Neural cell (in vitro differentiated cells): ENCODE measurements around the gene SLC44A5. TPM values are rescaled to one million over a fixed set of nuclear protein-coding genes. Genes with fewer than 3 reads are reported as not detected.

ENCODE experiments used
- H2AFZ ChIP-seq: fragments of 200-600, 300-800 bp; sonication (generic), shearing (Covaris generic); 2 replicates; pipeline ENCODE4 v1.6.0; 2014; ENCODE audit warnings: low read depth, mild to moderate bottlenecking, antibody characterized with exemption, low read length, moderate library complexity
- H3F3A ChIP-seq: fragments of 200-600 bp; shearing (Covaris generic); 2 replicates; pipeline ENCODE4 v1.6.1; 2016; ENCODE audit warnings: mild to moderate bottlenecking, moderate library complexity, mixed read lengths, antibody characterized with exemption, low read length; ENCODE audit not compliant: insufficient read depth, poor library complexity, severe bottlenecking
- H3K27ac ChIP-seq: fragments of 200-600, 300-800 bp; sonication (generic), shearing (Covaris generic); 2 replicates; pipeline ENCODE4 v1.5.1; 2014; ENCODE audit warnings: mild to moderate bottlenecking, low read length, moderate library complexity
- H3K27me3 ChIP-seq: fragments of 300-800, 200-600 bp; sonication (generic), shearing (Covaris generic); 2 replicates; pipeline ENCODE4 v1.6.0; 2014; ENCODE audit warnings: mild to moderate bottlenecking, low read depth, low read length, moderate library complexity; ENCODE audit not compliant: insufficient read depth
- H3K36me3 ChIP-seq: fragments of 300-800, 200-600 bp; sonication (generic), shearing (Covaris generic); 2 replicates; pipeline ENCODE4 v1.5.1; 2014; ENCODE audit warnings: mild to moderate bottlenecking, antibody characterized with exemption, low read length, moderate library complexity; ENCODE audit not compliant: insufficient read depth
- H3K4me2 ChIP-seq: fragments of 300-800, 200-600 bp; sonication (generic), shearing (Covaris generic); 2 replicates; pipeline ENCODE4 v1.6.0; 2014; ENCODE audit warnings: mild to moderate bottlenecking, low read length
- H3K4me3 ChIP-seq: fragments of 300-800, 200-600 bp; sonication (generic), shearing (Covaris generic); 2 replicates; pipeline ENCODE4 v1.5.1; 2014; ENCODE audit warnings: mild to moderate bottlenecking, low read length, moderate library complexity
- H3K79me2 ChIP-seq: fragments of 200-600 bp; shearing (Covaris generic); replicated peaks from 2 replicates; pipeline ENCODE4 v1.6.0; 2014; ENCODE audit warnings: mild to moderate bottlenecking, low read length, moderate library complexity; ENCODE audit not compliant: insufficient read depth
- H3K9ac ChIP-seq: fragments of 300-800, 200-600 bp; sonication (generic), shearing (Covaris generic); 2 replicates; pipeline ENCODE4 v1.6.1; 2016; ENCODE audit warnings: mild to moderate bottlenecking, low read length, mixed read lengths
- H3K9me2 ChIP-seq: fragments of 200-600 bp; shearing (Covaris generic); 2 replicates; pipeline ENCODE4 v1.6.1; 2016; ENCODE audit warnings: mild to moderate bottlenecking, low read length, mixed read lengths; ENCODE audit not compliant: insufficient read depth
- H3K9me3 ChIP-seq: fragments of 200-600, 300-800 bp; sonication (generic), shearing (Covaris generic); 2 replicates; pipeline ENCODE4 v1.6.1; 2016; ENCODE audit warnings: mild to moderate bottlenecking, mixed run types, low read length, moderate library complexity, mixed read lengths
- H4K20me1 ChIP-seq: fragments of 200-600 bp; shearing (Covaris generic); 2 replicates; pipeline ENCODE4 v1.6.1; 2016; ENCODE audit warnings: mild to moderate bottlenecking, mixed run types; ENCODE audit not compliant: insufficient read depth
- CTCF ChIP-seq: fragments of 450-650 bp; IDR thresholded peaks from 2 replicates; pipeline ENCODE4 v1.5.1; 2014; ENCODE audit warnings: antibody characterized with exemption, mild to moderate bottlenecking, moderate library complexity; ENCODE audit not compliant: poor library complexity, severe bottlenecking
- EP300 ChIP-seq: fragments of 450-650 bp; conservative IDR thresholded peaks from 2 replicates; pipeline ENCODE4 v1.6.1; 2014; ENCODE audit warnings: antibody characterized with exemption, mild to moderate bottlenecking, moderate library complexity; ENCODE audit not compliant: poor library complexity, severe bottlenecking
- MXI1 ChIP-seq: fragments of 450-650 bp; conservative IDR thresholded peaks from 2 replicates; pipeline ENCODE4 v1.6.1; 2014; ENCODE audit warnings: antibody characterized with exemption, mild to moderate bottlenecking; ENCODE audit not compliant: poor library complexity, severe bottlenecking
- POLR2AphosphoS5 ChIP-seq: IDR thresholded peaks from 2 replicates; pipeline ENCODE4 v1.6.1; 2012
- TAF1 ChIP-seq: IDR thresholded peaks from 2 replicates; pipeline ENCODE4 v1.6.1; 2012; ENCODE audit warnings: low read depth
- polyA plus RNA-seq: library from polyadenylated mRNA; depleted of rRNA; stranded (reverse); fragments of >200 nt; gene quantifications from 2 replicates; pipeline ENCODE4 v1.2.3, GENCODE V29; 2014
- TF ChIP-seq, protein P1 (sequence below): IDR thresholded peaks from 2 replicates; pipeline ENCODE4 v1.6.1; 2012; ENCODE audit warnings: borderline replicate concordance

SLC44A5 gene
- polyA plus RNA-seq, 1 donor from 2014 or later = 53.0 TPM

DNA sequence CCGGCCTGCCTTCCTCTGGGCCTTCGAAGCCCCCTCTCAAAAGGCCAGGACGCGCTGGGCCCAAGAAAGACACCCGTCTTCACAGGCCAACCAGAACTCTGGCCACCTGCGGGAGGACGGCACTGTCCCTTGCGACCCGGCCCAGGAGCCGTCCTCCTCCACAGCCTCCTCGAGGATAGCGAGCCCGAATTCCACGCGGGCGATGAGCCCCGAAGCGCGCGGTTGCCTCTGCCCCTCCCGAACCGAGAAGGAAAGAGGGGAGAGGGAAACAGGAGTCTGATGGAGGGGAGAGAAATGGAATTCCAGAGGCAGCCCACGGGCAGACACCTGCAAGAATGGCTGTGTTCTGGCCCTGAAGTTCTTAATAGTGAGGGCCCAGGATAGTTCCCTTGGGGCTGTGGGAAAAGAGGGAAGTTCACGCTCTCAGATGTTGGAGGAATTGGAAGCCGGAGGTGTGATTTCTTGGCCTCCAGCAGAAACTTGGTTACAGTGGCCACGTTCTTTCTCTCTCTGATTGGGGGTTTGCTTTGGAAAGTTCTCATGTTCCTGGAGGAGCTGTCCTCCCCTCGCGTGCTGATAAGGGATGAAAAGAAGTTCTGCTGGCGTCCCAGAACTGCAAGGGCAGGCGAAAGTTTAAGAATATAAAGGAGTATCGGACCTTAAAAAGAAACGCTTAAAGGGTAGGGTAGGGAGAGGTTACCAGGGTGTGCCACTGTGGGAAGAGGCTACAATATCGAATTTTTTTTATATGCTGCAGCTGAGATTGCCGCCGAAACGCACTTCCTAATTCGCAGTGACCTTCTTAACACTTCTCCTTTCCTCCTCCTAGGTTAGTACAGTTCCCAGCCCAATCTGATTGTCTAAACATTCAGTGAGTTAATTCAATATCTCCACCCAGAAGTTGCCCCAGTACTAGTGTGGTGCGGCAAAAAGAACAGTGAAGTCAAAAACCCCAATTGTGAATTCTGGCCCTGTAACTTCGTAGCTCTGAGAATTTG, 5.8 kb upstream of the SLC44A5 start:
- peak overlapping the region; percentile 87 for H3K4me3 ChIP-seq
- H3K9ac ChIP-seq = peak overlapping the region; percentile 76
- TF ChIP-seq CTCF (no peak), POLR2AphosphoS5 (no peak), TAF1 (peak; percentile 24), EP300 (no peak)
- TF ChIP-seq, protein P1, sequence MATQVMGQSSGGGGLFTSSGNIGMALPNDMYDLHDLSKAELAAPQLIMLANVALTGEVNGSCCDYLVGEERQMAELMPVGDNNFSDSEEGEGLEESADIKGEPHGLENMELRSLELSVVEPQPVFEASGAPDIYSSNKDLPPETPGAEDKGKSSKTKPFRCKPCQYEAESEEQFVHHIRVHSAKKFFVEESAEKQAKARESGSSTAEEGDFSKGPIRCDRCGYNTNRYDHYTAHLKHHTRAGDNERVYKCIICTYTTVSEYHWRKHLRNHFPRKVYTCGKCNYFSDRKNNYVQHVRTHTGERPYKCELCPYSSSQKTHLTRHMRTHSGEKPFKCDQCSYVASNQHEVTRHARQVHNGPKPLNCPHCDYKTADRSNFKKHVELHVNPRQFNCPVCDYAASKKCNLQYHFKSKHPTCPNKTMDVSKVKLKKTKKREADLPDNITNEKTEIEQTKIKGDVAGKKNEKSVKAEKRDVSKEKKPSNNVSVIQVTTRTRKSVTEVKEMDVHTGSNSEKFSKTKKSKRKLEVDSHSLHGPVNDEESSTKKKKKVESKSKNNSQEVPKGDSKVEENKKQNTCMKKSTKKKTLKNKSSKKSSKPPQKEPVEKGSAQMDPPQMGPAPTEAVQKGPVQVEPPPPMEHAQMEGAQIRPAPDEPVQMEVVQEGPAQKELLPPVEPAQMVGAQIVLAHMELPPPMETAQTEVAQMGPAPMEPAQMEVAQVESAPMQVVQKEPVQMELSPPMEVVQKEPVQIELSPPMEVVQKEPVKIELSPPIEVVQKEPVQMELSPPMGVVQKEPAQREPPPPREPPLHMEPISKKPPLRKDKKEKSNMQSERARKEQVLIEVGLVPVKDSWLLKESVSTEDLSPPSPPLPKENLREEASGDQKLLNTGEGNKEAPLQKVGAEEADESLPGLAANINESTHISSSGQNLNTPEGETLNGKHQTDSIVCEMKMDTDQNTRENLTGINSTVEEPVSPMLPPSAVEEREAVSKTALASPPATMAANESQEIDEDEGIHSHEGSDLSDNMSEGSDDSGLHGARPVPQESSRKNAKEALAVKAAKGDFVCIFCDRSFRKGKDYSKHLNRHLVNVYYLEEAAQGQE = peak; percentile 44
- H3K79me2 ChIP-seq = peaks cover 26% of the 10 kb centered on the region
- no peaks in the 10 kb centered on the region for H3K36me3 ChIP-seq
- H3F3A ChIP-seq = no peaks in the 10 kb centered on the region
- H3K4me2 ChIP-seq = peak overlapping the region; percentile 46
- no peaks in the 10 kb centered on the region for H3K27me3 ChIP-seq
- no peaks in the 10 kb centered on the region for H3K9me2 ChIP-seq
- H3K27ac ChIP-seq = peak overlapping the region; percentile 67
- H4K20me1 ChIP-seq = no peaks in the 10 kb centered on the region
- H3K9me3 ChIP-seq = no peaks in the 10 kb centered on the region
- peak overlapping the region; percentile 7 for H2AFZ ChIP-seq

GRCh38 chr1:75615613-75616435, 4.9 kb upstream of the SLC44A5 start:
- no peak for TF ChIP-seq TAF1
- TF ChIP-seq, protein P1 = peak; percentile 4
- TF ChIP-seq MXI1 = peak; percentile 40
- peak; percentile 14 for TF ChIP-seq POLR2AphosphoS5
- Histone ChIP-seq H3F3A (no peaks in the 10 kb centered on the region), H4K20me1 (no peaks in the 10 kb centered on the region), H3K27me3 (no peaks in the 10 kb centered on the region), H3K79me2 (peaks cover 35% of the 10 kb centered on the region), H2AFZ (peak overlapping the region; percentile 49), H3K9me2 (no peaks in the 10 kb centered on the region), H3K4me2 (peak overlapping the region; percentile 96), H3K36me3 (no peaks in the 10 kb centered on the region), H3K9me3 (no peaks in the 10 kb centered on the region), H3K4me3 (peak overlapping the region; percentile 87), H3K27ac (peak overlapping the region; percentile 67), H3K9ac (peak overlapping the region; percentile 76)
